NCI-H345 treated with DMSO at 0.1 percent for 48 hours (cell line): Measurements from ENCODE around the gene PPIG.
"Not testable (repeated sequence)": the region's sequence is repeated elsewhere in the genome, so short reads cannot be mapped to it uniquely, and the experiment has no call there.

Experiments used
- DNase-seq: peaks from one replicate; lab custom pipeline; 2025; ENCODE audit not compliant: unreplicated experiment; lab: John Stamatoyannopoulos, UW

PPIG gene

GRCh38 chr2:169585673-169586072, 1.5 kb downstream of the PPIG start:
- DNase-seq: no peak

- DNase-seq: no peak
These were observed 6.7 kb downstream of the PPIG start for GRCh38 chr2:169590804-169591203.

- DNase-seq: not testable (repeated sequence)
These were observed 12.4 kb downstream of the PPIG start for GRCh38 chr2:169596546-169596945.

GRCh38 chr2:169598982-169599381, 14.8 kb downstream of the PPIG start:
- no peak for DNase-seq

- DNase-seq: no peak
These were observed 15.4 kb downstream of the PPIG start for GRCh38 chr2:169599568-169599967.

DNA sequence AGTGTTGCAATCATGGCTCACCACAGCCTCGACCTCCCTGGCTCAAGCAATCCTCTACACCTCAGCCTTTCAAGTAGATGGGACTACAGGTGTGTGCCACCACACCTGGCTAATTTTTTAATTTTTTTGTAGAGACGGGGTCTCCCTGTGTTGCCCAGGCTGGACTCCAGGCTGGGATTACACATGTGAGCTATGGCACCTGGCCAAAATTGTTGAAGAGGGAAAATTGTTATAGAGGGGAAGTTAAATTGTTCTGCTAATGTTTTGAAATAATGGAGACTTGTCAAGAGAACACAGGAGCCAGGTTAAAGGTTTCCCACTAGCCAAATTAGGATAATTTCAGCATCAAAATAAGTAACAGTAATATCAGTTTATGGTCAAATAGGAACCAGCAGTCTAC, 25.1 kb downstream of the PPIG start:
- no peak for DNase-seq

DNA sequence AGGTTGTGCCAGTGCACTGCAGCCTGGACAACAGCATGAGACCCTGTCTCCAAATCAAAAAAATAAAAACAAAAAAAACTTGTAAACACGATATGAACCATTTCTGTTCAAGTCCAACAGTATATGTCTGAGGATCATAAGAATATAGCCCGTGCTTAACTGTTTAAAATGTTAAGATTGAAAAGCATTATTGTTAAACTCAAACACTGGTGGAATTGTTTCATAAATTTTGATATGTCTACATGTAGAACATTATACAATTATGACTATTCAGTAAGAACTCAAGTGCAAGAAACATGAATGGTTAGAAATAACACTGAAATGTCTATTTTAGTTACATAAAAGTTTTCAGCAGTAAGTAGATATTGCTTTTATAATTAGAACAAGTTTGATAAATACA, 29.7 kb downstream of the PPIG start:
- DNase-seq: no peak

DNA sequence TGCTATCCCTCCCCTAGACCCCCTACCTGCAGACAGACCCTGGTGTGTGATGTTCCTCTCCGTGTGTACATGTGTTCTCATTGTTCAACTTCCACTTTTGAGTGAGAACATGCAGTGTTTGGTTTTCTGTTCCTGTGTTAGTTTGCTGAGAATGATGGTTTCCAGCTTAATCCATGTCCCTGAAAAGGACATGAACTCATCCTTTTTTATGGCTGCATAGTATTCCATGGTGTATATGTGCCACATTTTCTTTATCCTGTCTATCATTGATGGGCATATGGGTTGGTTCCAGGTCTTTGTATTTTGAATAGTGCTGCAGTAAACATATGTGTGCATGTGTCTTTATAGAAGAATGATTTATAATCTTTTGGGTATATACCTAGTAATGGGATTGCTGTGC, 31.8 kb downstream of the PPIG start:
- not testable (repeated sequence) for DNase-seq

DNA sequence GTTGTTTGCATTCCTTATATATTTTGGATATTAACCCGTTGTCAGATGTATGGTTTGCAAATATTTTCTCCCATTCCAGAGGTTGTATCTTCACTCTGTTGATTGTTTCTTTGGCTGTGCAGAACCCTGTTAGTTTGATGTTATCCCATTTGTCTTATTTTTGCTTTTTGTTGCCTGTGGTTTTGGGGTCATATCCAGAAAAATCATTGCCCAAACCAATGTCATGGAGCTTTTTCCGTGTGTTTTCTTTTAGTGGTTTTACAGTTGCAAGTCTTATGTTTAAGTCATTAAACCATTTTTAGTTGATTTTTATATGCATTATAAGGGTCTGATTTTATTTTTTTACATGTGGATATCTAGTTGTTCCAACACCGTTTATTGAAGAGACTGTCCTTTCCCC, 35.8 kb downstream of the PPIG start:
- DNase-seq: no peak

GRCh38 chr2:169620509-169620908, 36.4 kb downstream of the PPIG start:
- no peak for DNase-seq

DNA sequence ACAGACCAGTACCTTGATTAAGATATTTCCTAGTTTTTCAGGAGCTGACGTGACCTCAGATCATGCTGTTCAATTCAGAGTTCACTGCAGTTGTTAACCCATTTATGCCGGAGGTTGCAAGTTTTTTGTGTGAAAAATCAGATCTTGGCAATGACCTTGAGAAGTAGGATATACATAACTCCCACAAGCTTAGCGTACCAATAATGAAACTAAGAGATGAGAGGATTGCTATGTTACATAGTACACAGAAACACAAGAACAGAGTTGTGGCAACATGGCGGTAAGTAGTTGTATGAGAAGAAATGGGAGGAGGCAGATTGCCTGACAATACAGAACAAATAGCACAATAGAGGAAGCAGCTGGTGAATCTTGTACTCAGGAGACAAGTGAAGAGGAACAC, 39.1 kb downstream of the PPIG start:
- no peak for DNase-seq

- no peak for DNase-seq
These were observed 41.6 kb downstream of the PPIG start for GRCh38 chr2:169625781-169626180.

DNA sequence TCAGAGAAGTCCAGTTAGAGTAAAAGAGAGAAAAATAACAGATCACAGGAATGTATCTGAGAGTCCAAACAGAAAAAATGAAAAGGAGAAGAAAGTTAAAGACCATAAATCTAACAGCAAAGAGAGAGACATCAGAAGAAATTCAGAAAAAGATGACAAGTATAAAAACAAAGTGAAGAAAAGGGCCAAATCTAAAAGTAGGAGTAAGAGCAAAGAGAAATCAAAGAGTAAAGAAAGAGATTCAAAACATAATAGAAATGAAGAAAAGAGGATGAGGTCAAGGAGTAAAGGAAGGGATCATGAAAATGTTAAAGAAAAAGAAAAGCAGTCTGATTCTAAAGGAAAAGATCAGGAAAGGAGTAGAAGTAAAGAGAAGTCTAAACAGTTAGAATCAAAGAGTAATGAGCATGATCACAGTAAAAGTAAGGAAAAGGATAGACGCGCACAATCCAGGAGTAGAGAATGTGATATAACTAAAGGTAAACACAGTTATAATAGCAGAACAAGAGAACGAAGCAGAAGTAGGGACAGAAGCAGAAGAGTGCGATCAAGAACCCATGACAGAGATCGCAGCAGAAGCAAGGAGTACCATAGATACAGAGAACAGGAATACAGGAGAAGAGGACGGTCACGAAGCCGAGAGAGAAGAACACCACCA, 52.4 kb downstream of the PPIG start:
- no peak for DNase-seq

DNA sequence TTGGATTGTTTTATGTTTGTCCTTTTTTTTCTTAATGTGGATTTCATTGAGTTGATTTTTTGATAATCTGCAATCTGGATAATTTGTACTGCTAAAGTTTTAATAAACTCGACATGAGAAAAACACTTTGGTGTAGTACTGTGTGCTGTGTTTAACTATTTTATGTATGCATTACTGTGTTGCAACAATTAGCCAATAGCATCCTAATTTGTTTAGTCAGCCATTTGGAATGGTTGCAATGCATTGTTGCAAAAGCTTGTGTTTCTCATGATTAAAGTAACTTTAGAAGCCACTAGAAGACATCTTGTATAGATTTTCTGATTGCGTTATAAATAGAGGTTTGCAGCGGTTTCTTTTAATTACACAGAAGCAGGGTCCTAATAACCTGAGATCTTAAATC, 53.5 kb downstream of the PPIG start:
- no peak for DNase-seq

GRCh38 chr2:169640104-169640503, 56.0 kb downstream of the PPIG start:
- DNase-seq: no peak

DNA sequence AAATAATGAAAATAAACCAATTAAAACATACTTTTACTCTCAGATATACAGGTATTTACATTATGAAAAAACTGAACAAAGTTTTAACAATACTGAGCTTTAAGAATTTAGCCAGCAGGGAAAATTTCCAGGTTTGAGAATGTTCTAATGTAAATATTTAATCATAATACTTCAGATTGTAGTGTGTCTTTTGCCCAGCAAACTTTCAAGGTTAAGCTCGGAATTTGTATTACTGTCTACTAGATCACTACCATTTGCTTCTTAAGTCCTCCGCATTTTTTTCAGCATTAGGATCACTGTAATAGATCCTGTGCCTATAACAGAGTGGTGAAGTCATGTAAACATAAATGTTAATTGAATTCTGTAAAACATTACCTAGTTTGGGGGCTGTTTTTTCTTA, 57.3 kb downstream of the PPIG start:
- DNase-seq: no peak

GRCh38 chr2:169644173-169644572, 60.0 kb downstream of the PPIG start:
- no peak for DNase-seq

- DNase-seq: no peak
These were observed 63.3 kb downstream of the PPIG start for GRCh38 chr2:169647496-169647895.

GRCh38 chr2:169649278-169649677, 65.1 kb downstream of the PPIG start:
- no peak for DNase-seq

- DNase-seq: no peak
These were observed 69.5 kb downstream of the PPIG start for GRCh38 chr2:169653636-169654035.

- DNase-seq: no peak
These were observed 72.0 kb downstream of the PPIG start for GRCh38 chr2:169656164-169656563.

DNA sequence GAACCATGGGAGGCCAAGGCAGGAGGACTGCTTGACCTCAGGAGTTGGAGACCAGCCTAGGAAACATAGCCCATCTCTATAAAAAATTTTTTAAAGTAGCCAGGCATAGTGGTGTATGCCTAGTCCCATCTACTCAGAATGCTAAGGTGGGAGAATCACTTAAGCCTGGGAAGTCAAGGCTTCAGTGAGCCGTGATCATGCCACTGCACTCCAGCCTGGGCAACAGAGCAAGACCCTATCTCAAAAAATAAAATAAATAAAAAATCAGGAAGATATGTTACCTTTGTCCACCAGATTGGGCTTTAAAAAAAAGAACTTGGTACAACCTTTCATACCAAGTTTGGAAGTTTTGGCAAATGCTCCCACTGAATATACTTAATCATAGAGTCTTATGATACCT, 74.7 kb downstream of the PPIG start:
- no peak for DNase-seq

- DNase-seq: no peak
These were observed 75.2 kb downstream of the PPIG start for GRCh38 chr2:169659320-169659719.

- DNase-seq: no peak
These were observed 77.1 kb downstream of the PPIG start for GRCh38 chr2:169661265-169661664.
